ENCODE data around the gene GMIP. TPM values are rescaled to one million over a fixed set of nuclear protein-coding genes. Genes with fewer than 3 reads are reported as not detected.
"Not testable (repeated sequence)": the region's sequence is repeated elsewhere in the genome, so short reads cannot be mapped to it uniquely, and the experiment has no call there.

Gene GMIP
- total RNA-seq, 1 donor from 2014 or later: 3.7 TPM

DNA sequence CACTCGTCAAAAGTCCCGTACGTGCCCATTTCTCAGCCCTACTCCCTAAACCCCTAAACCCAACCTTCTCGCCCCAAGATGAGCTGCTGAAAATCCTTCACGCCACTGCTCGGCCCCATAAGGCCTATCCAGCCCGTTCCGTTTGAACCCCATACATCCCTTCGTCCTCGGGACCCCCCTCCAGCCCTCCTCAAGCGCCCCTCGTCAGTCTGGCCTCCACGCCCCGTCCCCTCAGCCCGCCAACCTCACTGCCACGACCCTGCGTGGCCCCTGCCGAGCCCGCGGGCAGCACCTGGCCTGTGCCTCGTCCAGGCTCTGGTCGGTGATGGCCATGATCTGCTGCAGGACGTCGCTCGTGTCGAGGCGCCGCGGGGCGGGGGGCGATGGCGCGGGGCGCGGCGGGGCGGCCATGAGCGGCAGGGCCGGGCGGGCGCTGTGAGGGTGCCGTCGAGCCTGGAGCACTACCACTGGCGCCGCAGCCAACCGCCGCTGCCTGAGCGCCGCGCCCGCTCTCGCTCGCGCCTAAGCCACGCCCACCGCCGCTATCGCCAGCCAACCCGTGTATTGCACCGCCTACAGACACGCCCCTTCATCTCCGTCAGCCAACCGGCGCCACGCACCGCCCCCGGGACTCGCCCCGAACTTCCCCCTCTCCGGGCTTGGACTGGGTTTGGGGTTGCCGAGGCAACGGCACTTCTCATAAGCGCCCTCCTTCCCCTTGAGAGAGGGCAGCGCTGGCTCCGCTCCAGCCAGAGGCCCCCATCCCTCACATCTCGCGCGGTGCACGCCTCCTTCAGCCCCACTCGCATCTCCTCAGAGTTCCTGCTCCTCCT is 25.0 kb downstream of the GMIP start, which contains the start of gene PBX4:
PBX4 (minus strand) TSS at position 469 of the 833 bp plus-strand sequence; CDS start at position 411, 58 bp downstream.
- no peak within 1 kb of the TSS for H3K27ac ChIP-seq (ENCODE audit: low read depth, low read length)
- peaks cover 0 to 20% (median 16%) of the 10 kb centered on the region in 3 donors for H3K27me3 ChIP-seq (ENCODE audit: control insufficient read depth in 3 of 3, insufficient read depth in 3 of 3, low read length in 3 of 3)
- H3K9ac ChIP-seq (ENCODE audit: low read depth in 1 of 3, low read length in 3 of 3): no peak within 1 kb of the TSS
- H3K4me3 ChIP-seq (ENCODE audit: low read length in 3 of 3): peak within 1 kb of the TSS in 1 of 3 donors; percentile 45
- H3K4me1 ChIP-seq (ENCODE audit: control insufficient read depth in 3 of 3, insufficient read depth in 3 of 3, low read length in 3 of 3): peaks cover 0 to 8% (median 5%) of the 10 kb centered on the region in 3 donors
- H3K36me3 ChIP-seq (ENCODE audit: control insufficient read depth in 3 of 3, insufficient read depth in 3 of 3, low read length in 3 of 3): no peaks in the 10 kb centered on the region
- H3K9me3 ChIP-seq (ENCODE audit: control insufficient read depth in 3 of 3, low read length in 3 of 3): no peaks in the 10 kb centered on the region

- Histone ChIP-seq H3K27ac (ENCODE audit: low read depth, low read length) (no peak overlapping the region), H3K27me3 (ENCODE audit: control insufficient read depth in 3 of 3, insufficient read depth in 3 of 3, low read length in 3 of 3) (peaks cover 0 to 20% (median 16%) of the 10 kb centered on the region in 3 donors), H3K9ac (ENCODE audit: low read depth in 1 of 3, low read length in 3 of 3) (peak overlapping the region in 1 of 3 donors; percentile 16), H3K36me3 (ENCODE audit: control insufficient read depth in 3 of 3, insufficient read depth in 3 of 3, low read length in 3 of 3) (no peaks in the 10 kb centered on the region), H3K4me1 (ENCODE audit: control insufficient read depth in 3 of 3, insufficient read depth in 3 of 3, low read length in 3 of 3) (peaks cover 0 to 8% (median 5%) of the 10 kb centered on the region in 3 donors), H3K9me3 (ENCODE audit: control insufficient read depth in 3 of 3, low read length in 3 of 3) (no peaks in the 10 kb centered on the region), H3K4me3 (ENCODE audit: low read length in 3 of 3) (no peak overlapping the region)
Observed at GRCh38 chr19:19615086-19615485, 28.4 kb downstream of the GMIP start.

GRCh38 chr19:19613506-19613905 is 30.0 kb downstream of the GMIP start:
- no peak overlapping the region for H3K9ac ChIP-seq (ENCODE audit: low read depth in 1 of 3, low read length in 3 of 3)
- no peaks in the 10 kb centered on the region for H3K9me3 ChIP-seq (ENCODE audit: control insufficient read depth in 3 of 3, low read length in 3 of 3)
- H3K36me3 ChIP-seq (ENCODE audit: control insufficient read depth in 3 of 3, insufficient read depth in 3 of 3, low read length in 3 of 3): no peaks in the 10 kb centered on the region
- peaks cover 0 to 8% (median 5%) of the 10 kb centered on the region in 3 donors for H3K4me1 ChIP-seq (ENCODE audit: control insufficient read depth in 3 of 3, insufficient read depth in 3 of 3, low read length in 3 of 3)
- no peak overlapping the region for H3K4me3 ChIP-seq (ENCODE audit: low read length in 3 of 3)
- H3K27me3 ChIP-seq (ENCODE audit: control insufficient read depth in 3 of 3, insufficient read depth in 3 of 3, low read length in 3 of 3): peaks cover 0 to 15% (median 12%) of the 10 kb centered on the region in 3 donors
- no peak overlapping the region for H3K27ac ChIP-seq (ENCODE audit: low read depth, low read length)

DNA sequence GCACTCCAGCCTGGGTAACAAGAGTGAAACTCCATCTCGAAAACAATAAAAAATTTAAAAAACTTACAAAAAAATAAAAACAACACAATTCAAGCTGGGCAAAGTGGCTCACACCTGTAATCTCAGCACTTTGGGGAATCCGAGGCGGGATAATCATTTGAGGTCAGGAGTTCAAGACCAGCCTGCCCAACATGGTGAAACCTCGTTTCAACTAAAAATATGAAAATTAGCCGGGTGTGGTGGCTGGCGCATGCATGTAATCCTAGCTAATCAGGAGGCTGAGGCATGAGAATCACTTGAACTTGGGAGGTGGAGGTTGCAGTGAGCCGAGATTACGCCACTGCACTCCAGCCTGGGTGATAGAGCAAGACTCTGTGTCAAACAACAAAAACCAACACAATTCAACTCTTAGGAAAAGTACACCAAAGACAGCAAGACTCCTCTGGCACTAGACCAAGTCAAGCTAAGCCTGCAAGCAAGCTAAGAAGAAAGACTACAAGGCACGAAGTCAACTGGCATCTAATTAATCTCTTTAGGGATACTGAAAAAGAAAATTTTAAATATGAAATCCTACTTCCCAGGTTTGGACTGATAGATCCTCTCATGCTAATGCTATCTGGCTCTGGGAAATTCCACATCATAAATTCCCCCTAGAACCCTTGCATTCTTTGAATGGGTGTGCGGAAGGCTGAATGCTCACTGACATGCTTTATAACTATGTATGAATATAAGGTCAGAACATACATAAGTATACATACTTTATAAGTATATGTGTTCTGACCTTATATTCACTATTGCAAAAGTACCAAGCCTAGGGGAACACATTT is 32.9 kb downstream of the GMIP start:
- peaks cover 0 to 5% (median 5%) of the 10 kb centered on the region in 3 donors for H3K27me3 ChIP-seq (ENCODE audit: control insufficient read depth in 3 of 3, insufficient read depth in 3 of 3, low read length in 3 of 3)
- no peak overlapping the region for H3K4me3 ChIP-seq (ENCODE audit: low read length in 3 of 3)
- H3K27ac ChIP-seq (ENCODE audit: low read depth, low read length): no peak overlapping the region
- no peaks in the 10 kb centered on the region for H3K36me3 ChIP-seq (ENCODE audit: control insufficient read depth in 3 of 3, insufficient read depth in 3 of 3, low read length in 3 of 3)
- no peaks in the 10 kb centered on the region for H3K9me3 ChIP-seq (ENCODE audit: control insufficient read depth in 3 of 3, low read length in 3 of 3)
- no peak overlapping the region for H3K9ac ChIP-seq (ENCODE audit: low read depth in 1 of 3, low read length in 3 of 3)
- H3K4me1 ChIP-seq (ENCODE audit: control insufficient read depth in 3 of 3, insufficient read depth in 3 of 3, low read length in 3 of 3): peaks cover 0 to 4% (median under 1%) of the 10 kb centered on the region in 3 donors

GRCh38 chr19:19606686-19607085 is 36.8 kb downstream of the GMIP start:
- not testable (repeated sequence) for H3K27ac ChIP-seq (ENCODE audit: low read depth, low read length); H3K4me3 ChIP-seq (ENCODE audit: low read length in 3 of 3); H3K9me3 ChIP-seq (ENCODE audit: control insufficient read depth in 3 of 3, low read length in 3 of 3); H3K4me1 ChIP-seq (ENCODE audit: control insufficient read depth in 3 of 3, insufficient read depth in 3 of 3, low read length in 3 of 3); H3K27me3 ChIP-seq (ENCODE audit: control insufficient read depth in 3 of 3, insufficient read depth in 3 of 3, low read length in 3 of 3); H3K36me3 ChIP-seq (ENCODE audit: control insufficient read depth in 3 of 3, insufficient read depth in 3 of 3, low read length in 3 of 3); H3K9ac ChIP-seq (ENCODE audit: low read depth in 1 of 3, low read length in 3 of 3)

DNA sequence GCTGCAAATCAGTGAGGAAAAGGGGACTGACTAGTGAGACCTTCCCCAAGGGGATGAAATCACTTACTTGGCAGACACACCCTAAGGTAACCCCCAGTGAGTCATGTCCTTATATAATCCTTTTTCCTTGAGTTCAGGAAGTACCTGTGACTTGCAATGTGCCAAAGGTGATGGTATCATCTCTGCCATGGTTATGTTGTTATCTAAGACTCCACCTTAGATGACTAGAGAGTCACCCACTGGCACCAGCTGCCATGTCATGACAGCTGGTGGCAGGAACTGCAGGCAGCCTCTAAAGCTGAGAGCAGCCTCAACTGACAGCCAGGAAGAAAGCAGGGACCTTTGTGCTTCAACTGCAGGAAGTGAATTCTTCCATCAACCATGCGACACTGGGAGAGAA is 37.4 kb downstream of the GMIP start:
- peaks cover 0 to 5% (median 4%) of the 10 kb centered on the region in 3 donors for H3K27me3 ChIP-seq (ENCODE audit: control insufficient read depth in 3 of 3, insufficient read depth in 3 of 3, low read length in 3 of 3)
- no peaks in the 10 kb centered on the region for H3K4me1 ChIP-seq (ENCODE audit: control insufficient read depth in 3 of 3, insufficient read depth in 3 of 3, low read length in 3 of 3)
- no peak overlapping the region for H3K27ac ChIP-seq (ENCODE audit: low read depth, low read length)
- no peak overlapping the region for H3K4me3 ChIP-seq (ENCODE audit: low read length in 3 of 3)
- no peak overlapping the region for H3K9ac ChIP-seq (ENCODE audit: low read depth in 1 of 3, low read length in 3 of 3)
- H3K36me3 ChIP-seq (ENCODE audit: control insufficient read depth in 3 of 3, insufficient read depth in 3 of 3, low read length in 3 of 3): no peaks in the 10 kb centered on the region
- no peaks in the 10 kb centered on the region for H3K9me3 ChIP-seq (ENCODE audit: control insufficient read depth in 3 of 3, low read length in 3 of 3)

DNA sequence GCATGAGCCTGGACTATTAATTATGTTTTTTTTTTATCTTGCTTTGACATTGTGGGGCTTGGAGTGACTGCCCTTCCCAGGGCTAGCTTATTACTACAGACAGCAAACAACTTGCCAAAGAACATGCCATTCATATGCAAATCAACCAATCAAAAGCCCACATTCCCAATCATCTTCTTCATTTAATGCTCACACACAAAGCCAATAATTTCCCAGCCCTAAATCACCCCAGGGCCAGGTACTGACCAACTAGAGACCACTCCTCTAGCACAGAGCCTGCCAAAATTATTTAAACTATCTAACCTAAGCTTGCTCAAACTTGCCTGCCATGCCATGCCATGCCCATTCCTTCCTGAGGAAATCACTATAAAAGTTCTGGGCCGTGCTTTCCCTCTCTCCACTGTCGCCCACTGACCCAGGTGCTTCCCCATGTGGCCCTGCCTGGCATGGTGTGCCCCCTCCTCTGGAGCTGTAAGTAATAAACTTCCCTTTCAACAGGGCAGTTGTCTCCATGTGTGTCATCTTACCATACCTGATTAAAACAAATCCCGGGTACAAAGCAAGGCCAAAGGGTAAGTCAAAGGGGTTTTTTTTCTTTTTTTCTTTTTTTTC is 40.6 kb downstream of the GMIP start:
- H3K27me3 ChIP-seq (ENCODE audit: control insufficient read depth in 3 of 3, insufficient read depth in 3 of 3, low read length in 3 of 3): no peaks in the 10 kb centered on the region
- H3K27ac ChIP-seq (ENCODE audit: low read depth, low read length): no peak overlapping the region
- no peaks in the 10 kb centered on the region for H3K4me1 ChIP-seq (ENCODE audit: control insufficient read depth in 3 of 3, insufficient read depth in 3 of 3, low read length in 3 of 3)
- H3K9ac ChIP-seq (ENCODE audit: low read depth in 1 of 3, low read length in 3 of 3): no peak overlapping the region
- H3K9me3 ChIP-seq (ENCODE audit: control insufficient read depth in 3 of 3, low read length in 3 of 3): no peaks in the 10 kb centered on the region
- H3K4me3 ChIP-seq (ENCODE audit: low read length in 3 of 3): no peak overlapping the region
- H3K36me3 ChIP-seq (ENCODE audit: control insufficient read depth in 3 of 3, insufficient read depth in 3 of 3, low read length in 3 of 3): no peaks in the 10 kb centered on the region

- no peaks in the 10 kb centered on the region for H3K36me3 ChIP-seq (ENCODE audit: control insufficient read depth in 3 of 3, insufficient read depth in 3 of 3, low read length in 3 of 3)
- no peaks in the 10 kb centered on the region for H3K4me1 ChIP-seq (ENCODE audit: control insufficient read depth in 3 of 3, insufficient read depth in 3 of 3, low read length in 3 of 3)
- H3K9ac ChIP-seq (ENCODE audit: low read depth in 1 of 3, low read length in 3 of 3): no peak overlapping the region
- H3K27ac ChIP-seq (ENCODE audit: low read depth, low read length): no peak overlapping the region
- no peaks in the 10 kb centered on the region for H3K27me3 ChIP-seq (ENCODE audit: control insufficient read depth in 3 of 3, insufficient read depth in 3 of 3, low read length in 3 of 3)
- H3K4me3 ChIP-seq (ENCODE audit: low read length in 3 of 3): no peak overlapping the region
- no peaks in the 10 kb centered on the region for H3K9me3 ChIP-seq (ENCODE audit: control insufficient read depth in 3 of 3, low read length in 3 of 3)
Observed at GRCh38 chr19:19602136-19602712, 41.2 kb downstream of the GMIP start.

DNA sequence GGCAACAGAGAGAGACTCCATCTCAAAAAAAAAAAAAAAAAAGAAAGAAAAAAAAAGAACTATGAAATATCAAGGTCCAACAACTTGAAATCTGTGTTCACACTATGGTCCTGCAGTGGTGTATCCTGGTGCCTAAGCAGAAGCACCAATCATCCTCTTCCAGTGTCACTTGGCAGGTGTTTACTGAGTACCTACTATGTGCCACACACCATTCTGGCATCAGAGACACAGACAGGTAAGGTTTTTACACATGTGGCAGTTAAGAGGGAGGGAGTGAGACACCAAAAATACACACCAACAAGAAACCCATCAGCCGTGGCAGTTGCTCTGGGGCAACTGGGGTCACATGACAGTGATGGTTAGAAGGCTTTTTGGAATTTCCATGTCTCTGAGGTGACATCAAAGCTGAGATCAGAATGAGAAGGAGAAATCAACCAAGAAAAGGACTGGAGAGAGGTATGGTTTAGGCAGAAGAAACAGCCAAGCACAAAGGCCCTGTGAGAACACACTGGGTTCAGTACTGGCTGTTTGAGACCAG is 42.6 kb downstream of the GMIP start:
- peaks cover 0 to 1% (median 0%) of the 10 kb centered on the region in 3 donors for H3K4me1 ChIP-seq (ENCODE audit: control insufficient read depth in 3 of 3, insufficient read depth in 3 of 3, low read length in 3 of 3)
- no peaks in the 10 kb centered on the region for H3K9me3 ChIP-seq (ENCODE audit: control insufficient read depth in 3 of 3, low read length in 3 of 3)
- H3K27ac ChIP-seq (ENCODE audit: low read depth, low read length): no peak overlapping the region
- H3K9ac ChIP-seq (ENCODE audit: low read depth in 1 of 3, low read length in 3 of 3): no peak overlapping the region
- no peaks in the 10 kb centered on the region for H3K36me3 ChIP-seq (ENCODE audit: control insufficient read depth in 3 of 3, insufficient read depth in 3 of 3, low read length in 3 of 3)
- H3K4me3 ChIP-seq (ENCODE audit: low read length in 3 of 3): no peak overlapping the region
- no peaks in the 10 kb centered on the region for H3K27me3 ChIP-seq (ENCODE audit: control insufficient read depth in 3 of 3, insufficient read depth in 3 of 3, low read length in 3 of 3)
